HG03175 (cell line): ENCODE data around the gene LAMA2.
A peak's percentile ranks its signal among the peaks of the same experiment; 100 is the strongest.

Experiments
- ATAC-seq: cut with Tn5 transposase; IDR thresholded peaks from one replicate; pipeline ENCODE4 v1.9.1; 2021; ENCODE audit warnings: mild to moderate bottlenecking, moderate library complexity; ENCODE audit not compliant: unreplicated experiment

LAMA2 gene

GRCh38 chr6:129208415-129209034, 325.6 kb downstream of the LAMA2 start:
- ATAC-seq: no peak

DNA sequence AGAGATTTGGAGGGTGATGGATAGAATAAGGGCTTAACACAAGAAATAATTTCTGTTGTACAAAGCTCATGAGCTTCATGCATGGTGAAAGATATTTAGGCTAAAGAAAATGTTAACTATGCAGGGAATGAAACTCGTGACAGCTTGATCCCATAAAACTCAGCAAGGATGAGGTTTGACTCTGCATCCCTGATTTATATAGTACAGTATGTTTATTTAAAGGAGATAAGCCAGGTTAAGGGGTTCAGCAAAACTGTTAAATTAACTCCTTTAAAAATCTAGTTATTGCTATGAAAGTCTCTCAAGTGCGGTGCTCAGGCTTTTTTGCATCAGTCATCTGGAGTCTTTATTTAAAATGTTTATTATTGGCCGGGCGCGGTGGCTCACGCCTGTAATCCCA, 326.4 kb downstream of the LAMA2 start:
- ATAC-seq: no peak

- ATAC-seq: no peak
Observed at GRCh38 chr6:129210684-129211083, 327.7 kb downstream of the LAMA2 start.

GRCh38 chr6:129211626-129212025, 328.7 kb downstream of the LAMA2 start:
- no peak for ATAC-seq

GRCh38 chr6:129212081-129212480, 329.1 kb downstream of the LAMA2 start:
- no peak for ATAC-seq

- no peak for ATAC-seq
Observed at GRCh38 chr6:129215246-129215645, 332.3 kb downstream of the LAMA2 start.

GRCh38 chr6:129215916-129216520, 333.1 kb downstream of the LAMA2 start:
- no peak for ATAC-seq

DNA sequence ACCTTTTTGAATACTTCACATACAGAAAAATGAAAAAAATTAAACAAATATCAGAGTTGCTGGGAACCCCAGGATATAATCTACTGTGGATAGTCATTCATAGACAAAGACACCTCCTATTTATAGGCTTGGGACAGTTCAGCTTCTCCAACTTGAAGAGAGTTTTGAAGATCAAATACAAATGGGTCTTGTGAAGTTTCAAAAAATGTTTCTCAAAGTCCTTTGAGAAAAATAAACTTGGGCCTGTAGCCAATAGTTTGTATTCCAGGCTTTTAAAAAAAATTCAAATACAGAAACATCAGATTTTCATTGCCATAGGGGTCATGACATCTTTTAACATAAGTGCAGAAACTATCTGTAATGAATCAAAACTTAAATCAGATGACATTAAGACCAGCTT, 334.8 kb downstream of the LAMA2 start:
- ATAC-seq: no peak

DNA sequence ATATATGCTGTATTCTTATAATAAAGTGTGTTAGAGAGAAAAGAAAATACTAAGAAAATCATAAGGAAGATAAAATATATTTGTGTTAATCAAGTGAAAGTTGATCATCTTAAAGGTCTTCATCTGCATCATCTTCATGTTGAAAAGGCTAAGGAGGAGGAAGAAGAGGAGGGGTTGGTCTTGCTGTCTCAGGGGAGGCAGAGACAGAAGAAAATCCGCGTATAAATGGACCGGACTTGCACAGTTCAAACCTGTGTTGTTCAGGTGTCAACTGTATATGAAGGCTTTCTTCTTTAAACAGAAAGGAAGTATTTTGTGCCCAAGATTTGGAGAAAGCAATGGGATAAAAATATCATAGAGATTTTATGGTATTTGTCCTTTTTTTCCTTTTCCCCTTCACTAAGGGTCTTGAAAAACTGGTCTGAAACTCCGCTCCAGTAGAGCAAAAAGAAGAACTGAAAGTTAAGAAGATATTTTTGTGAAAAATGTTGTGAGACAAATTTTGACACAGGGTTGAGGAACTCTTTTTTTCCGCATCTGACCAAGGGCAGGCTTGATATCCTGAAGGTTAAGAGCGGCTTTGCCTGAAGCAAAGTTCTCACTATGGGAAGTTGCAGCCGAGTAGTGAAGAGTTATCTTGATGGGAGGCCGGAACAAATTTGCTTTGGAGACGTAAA, 350.7 kb downstream of the LAMA2 start:
- ATAC-seq: peak; percentile 61

GRCh38 chr6:129235167-129236000, 352.4 kb downstream of the LAMA2 start:
- ATAC-seq: peak; percentile 1

DNA sequence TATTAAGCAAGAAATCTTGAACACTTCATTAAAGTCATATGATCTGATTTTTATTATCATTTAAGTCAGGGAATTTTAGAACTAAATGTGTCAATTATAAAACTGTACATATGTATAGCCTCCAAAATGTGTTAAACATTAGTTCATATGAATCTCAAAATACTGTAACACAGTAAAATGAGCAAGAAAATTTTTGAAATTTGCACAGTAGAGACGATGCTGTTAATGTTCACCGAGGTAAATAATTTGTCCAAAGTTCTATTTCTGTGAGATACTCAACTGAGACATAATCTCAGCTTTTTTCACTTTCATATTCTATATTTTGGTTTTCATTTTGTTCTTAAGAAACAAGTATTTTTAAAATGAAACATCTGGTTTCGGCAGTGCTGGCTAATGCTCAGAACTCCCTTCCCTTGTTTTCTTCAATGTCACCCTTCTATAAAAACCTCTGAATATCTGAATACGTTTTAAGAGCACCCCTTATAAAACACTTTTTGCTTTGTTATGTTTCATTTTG, 353.1 kb downstream of the LAMA2 start:
- ATAC-seq: peak; percentile 76

GRCh38 chr6:129238991-129239390, 356.1 kb downstream of the LAMA2 start:
- no peak for ATAC-seq

- ATAC-seq: no peak
Observed at GRCh38 chr6:129239825-129240491, 357.0 kb downstream of the LAMA2 start.

DNA sequence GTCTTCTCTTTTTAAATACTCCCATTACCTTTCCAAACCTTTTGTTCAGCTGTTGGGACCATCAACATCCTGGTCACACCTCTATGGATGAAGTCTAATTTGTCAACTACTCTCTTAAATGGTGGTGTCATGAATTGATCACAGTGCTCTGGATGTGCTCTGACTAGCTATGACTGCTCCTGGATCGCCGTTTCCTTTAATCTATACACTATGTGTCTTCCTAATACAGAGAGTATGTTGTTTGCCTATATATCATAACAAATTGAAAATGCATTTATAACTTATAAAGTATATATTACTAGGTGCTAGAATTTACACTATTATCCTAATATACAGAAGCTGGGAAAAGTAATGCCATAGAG, 357.5 kb downstream of the LAMA2 start:
- ATAC-seq: no peak

DNA sequence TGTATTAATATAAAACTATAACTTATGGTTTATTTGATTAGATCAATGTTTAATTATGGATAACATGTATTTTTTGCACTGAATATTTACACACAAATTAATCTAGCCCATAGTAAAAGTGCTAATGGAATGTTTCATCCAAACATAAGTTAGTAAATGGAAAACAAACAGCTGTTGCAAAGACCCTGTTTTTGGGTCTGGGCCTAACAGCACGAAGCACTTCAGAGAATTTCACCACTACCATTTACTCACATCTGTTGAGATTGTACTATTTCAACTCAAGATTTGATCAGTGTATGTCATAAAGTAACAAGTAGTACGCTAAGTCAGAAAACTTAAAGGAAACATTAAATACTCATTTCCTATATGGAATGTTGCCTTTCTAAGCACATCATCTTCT, 359.6 kb downstream of the LAMA2 start:
- ATAC-seq: no peak

- ATAC-seq: no peak
Observed at GRCh38 chr6:129243377-129243776, 360.4 kb downstream of the LAMA2 start.

- no peak for ATAC-seq
Observed at GRCh38 chr6:129248946-129249345, 366.0 kb downstream of the LAMA2 start.

GRCh38 chr6:129251669-129252376, 368.9 kb downstream of the LAMA2 start:
- peak; percentile 94 for ATAC-seq

GRCh38 chr6:129252377-129253071, 369.6 kb downstream of the LAMA2 start:
- no peak for ATAC-seq

DNA sequence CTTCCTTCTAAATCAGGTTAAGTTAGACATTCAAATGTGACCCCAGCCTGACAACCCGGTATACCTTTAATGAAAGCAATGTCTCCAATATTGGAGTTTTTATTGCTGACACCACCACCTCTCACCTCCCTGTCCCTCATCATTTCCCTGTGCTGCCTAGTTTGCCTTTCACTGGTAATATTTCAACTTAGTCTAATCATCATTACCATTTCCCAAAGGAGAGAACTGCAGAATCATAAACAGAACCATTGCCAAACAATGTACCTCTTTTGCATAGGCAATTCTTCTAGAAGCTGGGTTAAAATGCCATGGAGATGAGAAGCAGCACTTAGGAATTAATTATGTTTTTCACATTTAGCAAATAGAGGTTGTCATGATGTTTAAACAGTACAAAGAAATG, 370.3 kb downstream of the LAMA2 start:
- no peak for ATAC-seq
